ENCODE results near the gene TUBG1. TPM values are rescaled to one million over a fixed set of nuclear protein-coding genes. Genes with fewer than 3 reads are reported as not detected.

Gene TUBG1
- total and polyA plus RNA-seq, 7 donors, result 16.2 to 39.2 (median 25.7) TPM

DNA sequence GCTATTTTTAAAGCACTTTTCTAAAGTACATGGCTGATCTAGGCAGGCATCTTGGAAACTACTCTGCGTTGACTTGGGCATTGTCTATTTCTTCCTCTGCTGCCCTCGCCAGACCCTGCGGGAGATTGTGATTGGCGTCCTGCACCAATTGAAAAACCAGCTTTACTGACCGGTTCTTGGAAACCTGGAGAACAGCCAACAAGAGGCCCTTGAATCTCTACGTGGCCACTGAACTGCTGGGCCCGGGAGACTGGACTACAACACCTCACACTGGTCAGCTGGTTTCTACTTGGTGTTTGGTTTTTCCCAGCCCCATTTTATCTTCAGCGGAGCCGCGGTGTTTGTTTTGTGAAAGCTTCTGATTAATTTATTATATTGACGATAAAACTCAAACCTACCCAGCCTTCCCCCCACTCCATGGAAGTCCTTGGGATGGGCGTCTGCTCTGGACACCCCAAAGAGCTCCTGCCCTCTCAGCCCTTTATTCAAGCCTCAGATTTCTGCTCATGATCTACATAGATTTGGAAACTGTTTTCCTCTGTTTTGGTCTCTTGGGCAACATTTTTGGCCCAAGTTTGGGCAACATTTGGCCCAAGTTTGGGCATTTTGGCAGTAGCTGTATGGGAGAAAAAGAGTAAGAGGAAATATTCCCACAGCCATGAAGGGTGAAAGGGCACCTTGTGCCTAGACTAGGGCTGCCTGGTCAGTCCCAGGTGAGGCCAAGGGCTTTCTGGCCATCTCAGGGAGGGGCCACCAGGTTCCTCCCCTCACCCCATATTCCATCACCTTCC, 37.9 kb upstream of the TUBG1 start:
- H3K9me3 ChIP-seq, result no peaks in the 10 kb centered on the region
- intact Hi-C loops (cut with DNase I), result loop anchor here (10.0 kb wide), 1 partner anchor 253 kb away; the partner anchor contains the start of gene BECN1
- DNase-seq, result no peak
- H3K4me1 ChIP-seq, result peaks cover 0 to 28% (median 15%) of the 10 kb centered on the region in 4 donors
- 69 to 86% methylated on average over 12 of the region's 12 CpGs for WGBS, 2 donors
- no peak overlapping the region for H3K4me3 ChIP-seq
- H3K36me3 ChIP-seq, result peaks cover 36 to 69% (median 53%) of the 10 kb centered on the region in 4 donors
- no peak overlapping the region for H3K27ac ChIP-seq
- H3K27me3 ChIP-seq, result no peaks in the 10 kb centered on the region
- TF ChIP-seq EP300 (IDR thresholded peaks at IDR 0.05), result no peak
- TF ChIP-seq, protein P1, sequence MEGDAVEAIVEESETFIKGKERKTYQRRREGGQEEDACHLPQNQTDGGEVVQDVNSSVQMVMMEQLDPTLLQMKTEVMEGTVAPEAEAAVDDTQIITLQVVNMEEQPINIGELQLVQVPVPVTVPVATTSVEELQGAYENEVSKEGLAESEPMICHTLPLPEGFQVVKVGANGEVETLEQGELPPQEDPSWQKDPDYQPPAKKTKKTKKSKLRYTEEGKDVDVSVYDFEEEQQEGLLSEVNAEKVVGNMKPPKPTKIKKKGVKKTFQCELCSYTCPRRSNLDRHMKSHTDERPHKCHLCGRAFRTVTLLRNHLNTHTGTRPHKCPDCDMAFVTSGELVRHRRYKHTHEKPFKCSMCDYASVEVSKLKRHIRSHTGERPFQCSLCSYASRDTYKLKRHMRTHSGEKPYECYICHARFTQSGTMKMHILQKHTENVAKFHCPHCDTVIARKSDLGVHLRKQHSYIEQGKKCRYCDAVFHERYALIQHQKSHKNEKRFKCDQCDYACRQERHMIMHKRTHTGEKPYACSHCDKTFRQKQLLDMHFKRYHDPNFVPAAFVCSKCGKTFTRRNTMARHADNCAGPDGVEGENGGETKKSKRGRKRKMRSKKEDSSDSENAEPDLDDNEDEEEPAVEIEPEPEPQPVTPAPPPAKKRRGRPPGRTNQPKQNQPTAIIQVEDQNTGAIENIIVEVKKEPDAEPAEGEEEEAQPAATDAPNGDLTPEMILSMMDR (IDR thresholded peaks at IDR 0.05), result no peak
- TF ChIP-seq POLR2A (IDR thresholded peaks at IDR 0.05), result no peak
- no peak for TF ChIP-seq POLR2AphosphoS5 (IDR thresholded peaks at IDR 0.05)

DNA sequence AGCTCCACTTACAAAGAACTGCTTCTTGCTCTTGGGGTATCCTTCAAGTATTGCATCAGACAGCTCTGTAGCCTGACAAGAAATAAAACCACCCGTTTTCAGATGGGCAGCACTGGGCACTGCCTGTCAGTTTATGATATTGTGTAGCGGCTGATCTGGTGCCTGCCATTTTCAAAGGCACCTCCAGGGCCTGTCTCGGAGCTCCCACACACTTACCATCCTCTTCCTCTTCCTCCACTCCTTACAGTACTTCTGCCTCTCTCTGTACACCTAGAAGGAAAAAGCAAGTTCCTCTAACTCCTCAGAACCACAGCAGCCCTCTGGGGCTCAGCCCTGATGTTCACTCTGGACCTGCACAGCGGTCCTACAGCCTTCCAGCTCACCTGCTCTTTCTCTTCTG, 36.4 kb upstream of the TUBG1 start:
- 81 to 85% methylated on average over 4 of the region's 4 CpGs for WGBS, 2 donors
- peaks cover 36 to 69% (median 53%) of the 10 kb centered on the region in 4 donors for H3K36me3 ChIP-seq

DNA sequence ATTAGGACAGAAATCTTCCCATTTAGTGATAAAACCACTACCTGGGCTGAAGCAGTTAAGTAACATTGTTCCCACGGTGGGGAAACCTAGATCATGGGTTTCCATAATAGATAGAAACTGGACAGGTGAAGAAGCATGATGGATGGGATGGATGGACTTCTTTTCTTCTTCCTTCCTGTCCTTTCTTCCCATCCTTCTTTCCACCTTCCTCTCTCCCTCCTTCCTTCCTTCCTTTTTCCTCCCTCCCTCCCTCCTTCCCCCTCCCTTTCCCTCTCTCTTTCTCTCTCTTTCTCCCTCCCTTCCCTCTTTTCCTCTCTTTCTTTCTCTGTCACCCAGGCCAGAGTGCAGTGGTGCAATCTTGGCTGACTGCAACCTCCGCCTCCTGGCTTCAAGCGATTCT, 35.0 kb upstream of the TUBG1 start:
- Histone ChIP-seq H3K4me3 (no peak overlapping the region), H3K4me1 (peaks cover 0 to 25% (median 21%) of the 10 kb centered on the region in 4 donors), H3K9me3 (no peaks in the 10 kb centered on the region), H3K27ac (no peak overlapping the region), H3K36me3 (peaks cover 29 to 63% (median 46%) of the 10 kb centered on the region in 4 donors), H3K27me3 (no peaks in the 10 kb centered on the region)
- intact Hi-C loops (cut with DNase I), result loop anchor here (10.0 kb wide), 1 partner anchor 250 kb away; the partner anchor contains the start of gene BECN1
- WGBS, 2 donors, result 78 to 90% methylated on average over 3 of the region's 3 CpGs
- TF ChIP-seq POLR2AphosphoS5 (IDR thresholded peaks at IDR 0.05), result no peak
- no peak for TF ChIP-seq EP300 (IDR thresholded peaks at IDR 0.05)
- no peak for DNase-seq

More for the DNA sequence above, 36.4 kb upstream of the TUBG1 start:
- TF ChIP-seq, protein P1 (IDR thresholded peaks at IDR 0.05), result no peak
- TF ChIP-seq EP300 (IDR thresholded peaks at IDR 0.05) (no peak), POLR2AphosphoS5 (IDR thresholded peaks at IDR 0.05) (no peak), POLR2A (IDR thresholded peaks at IDR 0.05) (no peak)
- Histone ChIP-seq H3K9me3 (no peaks in the 10 kb centered on the region), H3K27me3 (no peaks in the 10 kb centered on the region), H3K4me1 (peaks cover 0 to 25% (median 17%) of the 10 kb centered on the region in 4 donors), H3K4me3 (no peak overlapping the region), H3K27ac (no peak overlapping the region)
- intact Hi-C loops (cut with DNase I), result loop anchor here (10.0 kb wide), 1 partner anchor 252 kb away; the partner anchor contains the start of gene BECN1
- DNase-seq, result no peak

DNA sequence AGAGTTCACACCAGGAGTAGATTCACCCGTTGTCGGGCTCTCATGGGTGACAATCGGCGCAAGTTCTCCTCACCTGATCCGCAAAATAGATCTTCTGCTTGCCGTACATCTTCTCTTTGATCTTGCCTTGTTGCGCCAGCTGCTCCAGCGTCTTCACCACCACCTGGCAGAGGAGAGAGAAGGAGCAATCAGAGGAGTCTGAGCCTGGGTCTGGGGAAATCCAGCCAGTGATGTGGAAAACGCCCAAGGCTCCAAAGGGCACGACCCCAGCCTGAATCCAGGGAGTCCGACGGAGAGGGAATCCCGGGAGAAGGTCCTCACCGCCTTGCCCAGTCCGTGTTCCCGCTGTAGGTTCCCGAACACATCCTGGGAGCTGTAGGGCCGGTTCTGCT, 32.3 kb upstream of the TUBG1 start:
- no peak for DNase-seq
- Histone ChIP-seq H3K4me3 (peak overlapping the region; percentile 46 to 68 (median 60)), H3K36me3 (peaks cover 22 to 62% (median 47%) of the 10 kb centered on the region in 4 donors), H3K27me3 (no peaks in the 10 kb centered on the region), H3K9me3 (no peaks in the 10 kb centered on the region), H3K4me1 (peaks cover 0 to 22% (median 21%) of the 10 kb centered on the region in 4 donors), H3K27ac (peak overlapping the region; percentile 88 to 93 (median 90))
- no peak for TF ChIP-seq POLR2A (IDR thresholded peaks at IDR 0.05)
- TF ChIP-seq, protein P1 (IDR thresholded peaks at IDR 0.05), result no peak
- TF ChIP-seq POLR2AphosphoS5 (IDR thresholded peaks at IDR 0.05), result no peak
- TF ChIP-seq EP300 (IDR thresholded peaks at IDR 0.05), result no peak
- intact Hi-C loops (cut with DNase I), result loop anchor here (5.0 to 10.0 kb wide), 2 partner anchors 75 to 248 kb away; partner anchors contain the start of gene BECN1
- 5 to 6% methylated on average over 18 of the region's 18 CpGs for WGBS, 2 donors

Measured in sigmoid colon (tissue), 7 donors.